SK-N-MC (cell line): ENCODE data around the gene KLF3.

ENCODE experiments used
- DNase-seq: peaks from one replicate; pipeline ENCODE4 v3.0.0-alpha.2; 2011; ENCODE audit warnings: low read depth, low spot score
- H3K27ac ChIP-seq: fragments of 200-600 bp; sonication (generic); 2 replicates; pipeline ENCODE4 v1.5.1; 2016; ENCODE audit warnings: mixed run types
- H3K36me3 ChIP-seq: fragments of 200-600 bp; sonication (generic); 2 replicates; pipeline ENCODE4 v1.6.1; 2017; ENCODE audit warnings: antibody characterized with exemption, low read length, mixed read lengths; ENCODE audit not compliant: insufficient read depth
- H3K4me3 ChIP-seq: fragments of 200-600 bp; sonication (generic); 2 replicates; pipeline ENCODE4 v1.5.1; 2016
- H3K9ac ChIP-seq: fragments of 200-600 bp; sonication (generic); 2 replicates; pipeline ENCODE4 v1.8.0; 2017; ENCODE audit warnings: mixed run types, mixed read lengths; ENCODE audit not compliant: insufficient read length
- H3K9me3 ChIP-seq: fragments of 200-600 bp; sonication (generic); 2 replicates; pipeline ENCODE4 v1.6.1; 2017; ENCODE audit warnings: low read depth, mild to moderate bottlenecking, antibody characterized with exemption, low read length, moderate library complexity, mixed read lengths
- EZH2 ChIP-seq: fragments of 200-600 bp; sonication (generic); IDR thresholded peaks from one replicate; pipeline ENCODE4 v1.6.1; 2017; ENCODE audit warnings: antibody characterized with exemption
- FOXP2 ChIP-seq: optimal IDR thresholded peaks from 2 replicates; pipeline ENCODE3; 2011; ENCODE audit warnings: mild to moderate bottlenecking, moderate library complexity; ENCODE audit not compliant: insufficient read depth; ENCODE audit errors: extremely low read length, control extremely low read depth
- POLR2AphosphoS5 ChIP-seq: IDR thresholded peaks from 2 replicates; pipeline ENCODE4 v1.6.1; 2012; ENCODE audit warnings: mild to moderate bottlenecking, low read depth, low read length, borderline replicate concordance

The KLF3 gene

DNA sequence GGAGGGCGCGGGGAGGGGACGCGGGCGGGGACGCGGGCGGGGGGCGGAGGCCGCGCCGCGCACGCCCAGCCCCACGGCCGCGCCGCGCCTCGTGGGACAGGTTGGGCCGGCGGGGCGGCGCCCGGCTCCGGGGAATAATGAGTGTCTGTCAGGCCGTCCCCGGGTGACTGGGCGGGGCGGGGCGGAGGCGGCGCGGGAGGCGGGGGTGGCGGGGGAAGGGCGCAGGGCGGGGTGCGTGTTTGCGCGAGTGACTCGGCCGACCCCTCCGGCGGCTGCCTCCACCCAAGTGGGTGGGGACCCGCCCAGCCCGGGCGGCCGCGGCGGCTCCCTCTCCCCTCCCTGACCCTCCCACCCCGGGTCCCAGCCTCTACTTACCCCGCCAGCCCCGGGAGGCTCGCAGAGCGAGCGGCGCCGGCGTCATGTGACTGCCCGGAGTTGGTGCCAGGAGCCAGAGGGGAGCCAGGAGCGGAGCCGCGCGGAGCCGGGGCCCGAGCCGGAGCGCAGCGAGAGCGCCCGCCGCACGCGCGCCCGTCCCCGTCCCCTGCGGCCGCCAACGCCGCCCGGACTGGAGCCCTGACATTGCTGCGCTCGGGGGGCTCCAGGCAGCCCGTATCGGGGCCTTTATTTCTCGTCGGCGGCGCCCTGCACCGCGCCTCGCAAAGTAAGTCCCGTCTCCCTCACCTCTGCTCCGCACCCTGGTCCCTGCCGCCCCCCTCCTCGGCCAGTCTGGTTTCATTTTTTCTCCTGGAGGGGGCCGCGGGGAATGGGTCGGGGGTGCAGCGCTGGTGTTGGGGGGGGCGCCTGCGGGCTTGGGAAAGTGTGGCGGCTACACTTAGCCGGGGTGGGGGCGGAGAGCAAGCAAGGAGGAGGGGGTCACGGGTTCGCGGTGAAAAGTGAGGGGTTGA is at the start of gene KLF3:
Gene KLF3 (plus strand): TSS at position 399 of the 905 bp plus-strand sequence. CDS start 16,427 bp downstream, outside the sequence.
- Histone ChIP-seq H3K9ac (peak within 1 kb of the TSS; percentile 79), H3K27ac (peak within 1 kb of the TSS; percentile 94), H3K4me3 (peak within 1 kb of the TSS; percentile 79), H3K36me3 (no peaks in the 10 kb centered on the region), H3K9me3 (no peaks in the 10 kb centered on the region)
- DNase-seq, result no peak
- TF ChIP-seq EZH2, result no peak
- TF ChIP-seq FOXP2, result no peak
- TF ChIP-seq POLR2AphosphoS5, result peak; percentile 41; the same call in 1 of the 2 replicates

GRCh38 chr4:38614231-38614630 is 49.8 kb upstream of the KLF3 start:
- Histone ChIP-seq H3K9ac (no peak overlapping the region), H3K4me3 (no peak overlapping the region), H3K36me3 (no peaks in the 10 kb centered on the region), H3K27ac (peak overlapping the region; percentile 89), H3K9me3 (no peaks in the 10 kb centered on the region)
- TF ChIP-seq POLR2AphosphoS5 (no peak), EZH2 (no peak), FOXP2 (no peak)
- DNase-seq, result no peak

- Histone ChIP-seq H3K27ac (no peak overlapping the region), H3K9me3 (no peaks in the 10 kb centered on the region), H3K9ac (no peak overlapping the region), H3K36me3 (no peaks in the 10 kb centered on the region), H3K4me3 (no peak overlapping the region)
- no peak for DNase-seq
- TF ChIP-seq FOXP2 (no peak), EZH2 (no peak), POLR2AphosphoS5 (no peak)
Observed at GRCh38 chr4:38615847-38616246, 48.2 kb upstream of the KLF3 start.

DNA sequence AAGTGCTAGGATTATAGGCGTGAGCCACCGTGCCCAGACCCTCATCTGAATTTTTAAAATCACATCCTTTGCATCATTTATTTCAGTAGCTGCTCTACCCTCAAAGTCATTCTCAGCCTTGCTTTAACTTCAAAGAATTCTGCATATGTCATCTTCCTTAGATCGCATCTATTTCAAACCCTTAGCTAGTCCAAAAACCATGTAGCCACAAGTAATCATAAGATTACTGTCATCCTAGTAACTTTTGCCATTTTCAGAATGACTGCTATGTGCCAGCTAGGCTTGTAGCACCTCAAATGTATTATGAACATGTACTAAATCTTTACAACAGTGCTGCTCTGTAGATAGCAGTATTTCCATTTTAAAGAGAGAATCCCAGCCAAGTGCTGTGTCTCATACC is 45.5 kb upstream of the KLF3 start:
- Histone ChIP-seq H3K9me3 (no peaks in the 10 kb centered on the region), H3K9ac (no peak overlapping the region), H3K27ac (no peak overlapping the region), H3K4me3 (no peak overlapping the region), H3K36me3 (no peaks in the 10 kb centered on the region)
- DNase-seq, result no peak
- TF ChIP-seq FOXP2, result no peak
- no peak for TF ChIP-seq POLR2AphosphoS5
- no peak for TF ChIP-seq EZH2

GRCh38 chr4:38619316-38619715 is 44.7 kb upstream of the KLF3 start:
- Histone ChIP-seq H3K27ac (no peak overlapping the region), H3K9me3 (no peaks in the 10 kb centered on the region), H3K4me3 (no peak overlapping the region), H3K36me3 (no peaks in the 10 kb centered on the region), H3K9ac (no peak overlapping the region)
- TF ChIP-seq POLR2AphosphoS5 (no peak), EZH2 (no peak), FOXP2 (no peak)
- no peak for DNase-seq

- TF ChIP-seq EZH2 (no peak), POLR2AphosphoS5 (no peak), FOXP2 (no peak)
- no peak for DNase-seq
- Histone ChIP-seq H3K9ac (no peak overlapping the region), H3K9me3 (no peaks in the 10 kb centered on the region), H3K36me3 (no peaks in the 10 kb centered on the region), H3K27ac (no peak overlapping the region), H3K4me3 (no peak overlapping the region)
Observed at GRCh38 chr4:38620065-38620464, 43.9 kb upstream of the KLF3 start.

GRCh38 chr4:38620527-38621027 is 43.4 kb upstream of the KLF3 start:
- Histone ChIP-seq H3K4me3 (no peak overlapping the region), H3K27ac (no peak overlapping the region), H3K9me3 (no peaks in the 10 kb centered on the region), H3K9ac (no peak overlapping the region), H3K36me3 (no peaks in the 10 kb centered on the region)
- no peak for DNase-seq
- no peak for TF ChIP-seq POLR2AphosphoS5
- TF ChIP-seq EZH2, result no peak
- TF ChIP-seq FOXP2, result no peak

GRCh38 chr4:38621028-38621684 is 42.8 kb upstream of the KLF3 start:
- DNase-seq, result no peak
- TF ChIP-seq POLR2AphosphoS5, result no peak
- no peak for TF ChIP-seq FOXP2
- no peak for TF ChIP-seq EZH2
- Histone ChIP-seq H3K9ac (no peak overlapping the region), H3K4me3 (no peak overlapping the region), H3K27ac (no peak overlapping the region), H3K36me3 (no peaks in the 10 kb centered on the region), H3K9me3 (no peaks in the 10 kb centered on the region)
